ENCODE data around the gene GNG4.
"Not testable (repeated sequence)": the region's sequence is repeated elsewhere in the genome, so short reads cannot be mapped to it uniquely, and the experiment has no call there.

The GNG4 gene

GRCh38 chr1:235572971-235573370 lies 76.6 kb downstream of the GNG4 start:
- not testable (repeated sequence) for H3K36me3 ChIP-seq (ENCODE audit: control insufficient read depth, insufficient read depth, low read length, severe bottlenecking); H3K9ac ChIP-seq (ENCODE audit: low read length); H3K27me3 ChIP-seq (replicated peaks; ENCODE audit: control insufficient read depth, insufficient read depth, low read length); H3K4me1 ChIP-seq (ENCODE audit: control insufficient read depth, insufficient read depth, low read length); DNase-seq (ENCODE audit: low read depth); H3K4me3 ChIP-seq (ENCODE audit: low read length); H3K9me3 ChIP-seq (ENCODE audit: control insufficient read depth, low read length)

DNA sequence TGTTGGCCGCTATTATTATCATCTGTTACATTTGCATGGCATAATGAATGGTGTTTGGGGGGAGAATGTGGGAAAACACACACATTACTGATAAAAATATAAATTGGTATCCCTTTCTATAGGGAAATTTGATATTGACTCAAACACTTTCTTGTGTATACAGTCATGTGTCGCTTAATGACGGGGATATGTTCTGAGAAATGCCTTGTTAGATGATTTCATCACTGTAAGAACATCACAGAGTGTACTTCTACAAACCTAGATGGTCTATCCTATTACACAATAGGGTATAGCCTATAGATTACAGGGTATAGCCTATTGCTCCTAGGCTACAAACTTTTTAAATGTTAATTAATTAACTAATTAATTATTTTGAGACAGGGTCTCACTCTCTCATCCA lies 78.1 kb downstream of the GNG4 start:
- H3K27me3 ChIP-seq (replicated peaks; ENCODE audit: control insufficient read depth, insufficient read depth, low read length), result peaks cover 4% of the 10 kb centered on the region
- no peak for DNase-seq (ENCODE audit: low read depth)

GRCh38 chr1:235567812-235568503 lies 81.6 kb downstream of the GNG4 start:
- no peak for DNase-seq (ENCODE audit: low read depth)
- H3K9me3 ChIP-seq (ENCODE audit: control insufficient read depth, low read length), result no peaks in the 10 kb centered on the region

More for the DNA sequence above, 78.1 kb downstream of the GNG4 start:
- Histone ChIP-seq H3K9me3 (ENCODE audit: control insufficient read depth, low read length) (no peaks in the 10 kb centered on the region), H3K36me3 (ENCODE audit: control insufficient read depth, insufficient read depth, low read length, severe bottlenecking) (no peaks in the 10 kb centered on the region), H3K9ac (ENCODE audit: low read length) (no peak overlapping the region), H3K4me3 (ENCODE audit: low read length) (no peak overlapping the region), H3K4me1 (ENCODE audit: control insufficient read depth, insufficient read depth, low read length) (peaks cover 8% of the 10 kb centered on the region)

GRCh38 chr1:235566084-235566483 lies 83.5 kb downstream of the GNG4 start:
- DNase-seq (ENCODE audit: low read depth), result no peak
- no peak overlapping the region for H3K4me3 ChIP-seq (ENCODE audit: low read length)
- H3K9me3 ChIP-seq (ENCODE audit: control insufficient read depth, low read length), result no peaks in the 10 kb centered on the region
- no peaks in the 10 kb centered on the region for H3K36me3 ChIP-seq (ENCODE audit: control insufficient read depth, insufficient read depth, low read length, severe bottlenecking)
- H3K27me3 ChIP-seq (replicated peaks; ENCODE audit: control insufficient read depth, insufficient read depth, low read length), result peaks cover 6% of the 10 kb centered on the region
- H3K9ac ChIP-seq (ENCODE audit: low read length), result no peak overlapping the region
- no peaks in the 10 kb centered on the region for H3K4me1 ChIP-seq (ENCODE audit: control insufficient read depth, insufficient read depth, low read length)

More at GRCh38 chr1:235567812-235568503, 81.6 kb downstream of the GNG4 start:
- Histone ChIP-seq H3K4me3 (ENCODE audit: low read length) (no peak overlapping the region), H3K36me3 (ENCODE audit: control insufficient read depth, insufficient read depth, low read length, severe bottlenecking) (no peaks in the 10 kb centered on the region), H3K4me1 (ENCODE audit: control insufficient read depth, insufficient read depth, low read length) (no peaks in the 10 kb centered on the region), H3K9ac (ENCODE audit: low read length) (no peak overlapping the region), H3K27me3 (replicated peaks; ENCODE audit: control insufficient read depth, insufficient read depth, low read length) (peaks cover 6% of the 10 kb centered on the region)

- no peaks in the 10 kb centered on the region for H3K9me3 ChIP-seq (ENCODE audit: control insufficient read depth, low read length)
- H3K9ac ChIP-seq (ENCODE audit: low read length), result no peak overlapping the region
- H3K4me3 ChIP-seq (ENCODE audit: low read length), result no peak overlapping the region
- no peak for DNase-seq (ENCODE audit: low read depth)
- H3K36me3 ChIP-seq (ENCODE audit: control insufficient read depth, insufficient read depth, low read length, severe bottlenecking), result no peaks in the 10 kb centered on the region
- peaks cover 6% of the 10 kb centered on the region for H3K27me3 ChIP-seq (replicated peaks; ENCODE audit: control insufficient read depth, insufficient read depth, low read length)
- no peaks in the 10 kb centered on the region for H3K4me1 ChIP-seq (ENCODE audit: control insufficient read depth, insufficient read depth, low read length)
Measured at GRCh38 chr1:235563513-235564061, 86.0 kb downstream of the GNG4 start.

GRCh38 chr1:235562589-235562988 lies 87.0 kb downstream of the GNG4 start:
- Histone ChIP-seq H3K36me3 (ENCODE audit: control insufficient read depth, insufficient read depth, low read length, severe bottlenecking) (no peaks in the 10 kb centered on the region), H3K4me3 (ENCODE audit: low read length) (no peak overlapping the region), H3K9ac (ENCODE audit: low read length) (no peak overlapping the region), H3K9me3 (ENCODE audit: control insufficient read depth, low read length) (no peaks in the 10 kb centered on the region), H3K4me1 (ENCODE audit: control insufficient read depth, insufficient read depth, low read length) (no peaks in the 10 kb centered on the region), H3K27me3 (replicated peaks; ENCODE audit: control insufficient read depth, insufficient read depth, low read length) (peaks cover 3% of the 10 kb centered on the region)
- DNase-seq (ENCODE audit: low read depth), result no peak

DNA sequence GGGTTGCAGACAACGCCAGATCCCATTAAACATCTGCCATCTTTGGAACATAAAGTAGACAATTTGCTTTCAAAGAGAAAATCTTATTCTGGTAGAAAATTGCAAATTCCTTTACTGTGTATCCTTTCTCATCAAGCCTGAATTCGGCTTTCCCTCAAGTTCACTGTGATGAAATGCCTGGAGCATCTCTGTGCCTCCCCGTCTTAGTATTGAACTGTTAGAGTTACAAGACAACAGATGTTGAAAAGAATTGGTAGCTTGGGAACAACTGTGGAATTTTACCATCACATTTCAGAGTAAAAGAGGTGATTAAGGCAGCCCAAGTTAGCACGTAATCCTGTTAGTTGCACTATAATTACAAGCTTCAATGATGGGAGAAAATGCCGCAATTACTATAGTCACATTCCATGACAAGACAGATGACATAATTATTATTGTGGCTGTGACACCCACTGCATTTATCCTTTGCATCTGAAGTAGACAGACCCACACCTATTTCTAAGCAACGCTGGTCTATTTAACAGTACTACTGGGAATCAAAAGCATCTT lies 90.9 kb downstream of the GNG4 start:
- Histone ChIP-seq H3K4me1 (ENCODE audit: control insufficient read depth, insufficient read depth, low read length) (no peaks in the 10 kb centered on the region), H3K36me3 (ENCODE audit: control insufficient read depth, insufficient read depth, low read length, severe bottlenecking) (no peaks in the 10 kb centered on the region), H3K9me3 (ENCODE audit: control insufficient read depth, low read length) (no peaks in the 10 kb centered on the region), H3K4me3 (ENCODE audit: low read length) (no peak overlapping the region), H3K9ac (ENCODE audit: low read length) (no peak overlapping the region), H3K27me3 (replicated peaks; ENCODE audit: control insufficient read depth, insufficient read depth, low read length) (no peaks in the 10 kb centered on the region)
- DNase-seq (ENCODE audit: low read depth), result no peak

DNA sequence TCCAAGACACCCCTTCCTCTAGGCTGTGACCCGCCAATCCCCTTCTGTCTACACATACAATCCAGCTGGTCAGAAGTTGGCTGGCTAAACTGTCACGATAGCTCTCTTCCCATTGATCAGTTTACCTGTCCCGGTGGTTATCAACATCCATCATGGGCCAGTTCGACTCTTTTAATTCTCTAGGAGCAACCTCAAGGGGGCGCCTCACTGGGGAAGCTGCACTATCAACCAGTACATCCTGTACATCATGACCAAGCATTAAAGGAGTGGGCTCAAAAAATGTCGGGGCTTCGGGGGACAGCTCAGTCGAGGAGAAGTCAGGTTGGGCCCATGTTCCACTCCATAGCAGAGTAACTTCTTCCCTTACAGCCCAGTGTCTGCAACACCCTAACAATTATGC lies 92.1 kb downstream of the GNG4 start:
- no peaks in the 10 kb centered on the region for H3K4me1 ChIP-seq (ENCODE audit: control insufficient read depth, insufficient read depth, low read length)
- no peak overlapping the region for H3K4me3 ChIP-seq (ENCODE audit: low read length)
- DNase-seq (ENCODE audit: low read depth), result no peak
- H3K9ac ChIP-seq (ENCODE audit: low read length), result no peak overlapping the region
- H3K27me3 ChIP-seq (replicated peaks; ENCODE audit: control insufficient read depth, insufficient read depth, low read length), result no peaks in the 10 kb centered on the region
- no peaks in the 10 kb centered on the region for H3K9me3 ChIP-seq (ENCODE audit: control insufficient read depth, low read length)
- no peaks in the 10 kb centered on the region for H3K36me3 ChIP-seq (ENCODE audit: control insufficient read depth, insufficient read depth, low read length, severe bottlenecking)

DNA sequence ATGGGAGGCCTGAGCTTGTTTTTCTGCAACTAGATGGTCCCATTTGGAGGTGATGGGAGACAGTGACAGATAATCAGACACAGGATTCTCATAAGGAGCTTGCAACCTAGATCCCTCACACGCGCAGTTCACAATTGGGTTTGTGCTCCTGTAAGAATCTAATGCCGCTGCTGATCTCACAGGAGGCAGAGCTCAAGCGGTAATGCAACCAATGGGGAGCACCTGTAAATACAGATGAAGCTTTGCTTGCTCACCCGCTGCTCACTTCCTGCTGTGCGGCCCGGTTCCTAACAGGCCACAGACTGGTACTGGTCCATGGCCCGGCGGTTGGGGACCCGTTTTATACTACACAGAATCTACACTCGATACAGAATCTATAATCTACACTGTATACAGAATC lies 92.8 kb downstream of the GNG4 start:
- no peak for DNase-seq (ENCODE audit: low read depth)
- Histone ChIP-seq H3K27me3 (replicated peaks; ENCODE audit: control insufficient read depth, insufficient read depth, low read length) (peaks cover 3% of the 10 kb centered on the region), H3K36me3 (ENCODE audit: control insufficient read depth, insufficient read depth, low read length, severe bottlenecking) (no peaks in the 10 kb centered on the region), H3K9me3 (ENCODE audit: control insufficient read depth, low read length) (no peaks in the 10 kb centered on the region), H3K4me3 (ENCODE audit: low read length) (no peak overlapping the region), H3K4me1 (ENCODE audit: control insufficient read depth, insufficient read depth, low read length) (no peaks in the 10 kb centered on the region), H3K9ac (ENCODE audit: low read length) (no peak overlapping the region)

DNA sequence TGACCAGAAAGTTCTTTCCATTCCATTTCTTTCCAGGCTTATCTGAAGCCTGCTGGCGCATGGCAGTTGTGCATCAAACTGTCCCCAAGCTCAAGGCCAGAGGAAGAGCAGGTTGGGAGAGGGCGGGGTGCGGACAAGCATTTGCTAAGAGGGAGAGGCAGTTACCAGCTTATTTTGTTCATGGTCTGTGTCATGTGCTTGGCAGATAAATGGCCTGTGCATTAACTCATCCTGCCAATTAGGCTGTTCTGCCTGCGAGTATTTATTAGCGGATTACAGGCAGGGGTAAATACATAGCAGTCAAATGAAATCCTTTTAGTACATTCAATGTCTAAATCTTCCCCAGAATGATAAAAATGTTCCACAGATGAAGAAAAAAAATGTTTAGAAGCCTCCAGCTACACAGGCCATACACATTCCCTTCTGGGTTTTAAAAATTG lies 96.5 kb downstream of the GNG4 start:
- H3K4me3 ChIP-seq (ENCODE audit: low read length), result no peak overlapping the region

GRCh38 chr1:235552146-235552716 lies 97.4 kb downstream of the GNG4 start:
- peaks cover 13% of the 10 kb centered on the region for H3K27me3 ChIP-seq (replicated peaks; ENCODE audit: control insufficient read depth, insufficient read depth, low read length)
- no peaks in the 10 kb centered on the region for H3K36me3 ChIP-seq (ENCODE audit: control insufficient read depth, insufficient read depth, low read length, severe bottlenecking)
- H3K9me3 ChIP-seq (ENCODE audit: control insufficient read depth, low read length), result no peaks in the 10 kb centered on the region
- no peak for DNase-seq (ENCODE audit: low read depth)
- H3K4me3 ChIP-seq (ENCODE audit: low read length), result no peak overlapping the region
- H3K9ac ChIP-seq (ENCODE audit: low read length), result no peak overlapping the region
- H3K4me1 ChIP-seq (ENCODE audit: control insufficient read depth, insufficient read depth, low read length), result no peaks in the 10 kb centered on the region

More for the DNA sequence above, 96.5 kb downstream of the GNG4 start:
- no peaks in the 10 kb centered on the region for H3K9me3 ChIP-seq (ENCODE audit: control insufficient read depth, low read length)
- no peaks in the 10 kb centered on the region for H3K4me1 ChIP-seq (ENCODE audit: control insufficient read depth, insufficient read depth, low read length)
- peaks cover 9% of the 10 kb centered on the region for H3K27me3 ChIP-seq (replicated peaks; ENCODE audit: control insufficient read depth, insufficient read depth, low read length)
- no peak for DNase-seq (ENCODE audit: low read depth)
- no peak overlapping the region for H3K9ac ChIP-seq (ENCODE audit: low read length)
- no peaks in the 10 kb centered on the region for H3K36me3 ChIP-seq (ENCODE audit: control insufficient read depth, insufficient read depth, low read length, severe bottlenecking)

Data from adipocyte (in vitro differentiated cells).